GM19328 (cell line): ENCODE data around the gene CTDNEP1.
A peak's percentile ranks its signal among the peaks of the same experiment; 100 is the strongest.

Experiments used
- ATAC-seq: cut with Tn5 transposase; IDR thresholded peaks from one replicate; pipeline ENCODE4 v1.9.1; 2021; ENCODE audit warnings: mild to moderate bottlenecking, moderate library complexity; ENCODE audit not compliant: unreplicated experiment

The CTDNEP1 gene

GRCh38 chr17:7280519-7281073, 29.1 kb upstream of the CTDNEP1 start:
- ATAC-seq: peak; percentile 65

- ATAC-seq: no peak
Measured at GRCh38 chr17:7279448-7279847, 27.9 kb upstream of the CTDNEP1 start.

GRCh38 chr17:7266784-7267183, 15.2 kb upstream of the CTDNEP1 start:
- ATAC-seq: no peak

GRCh38 chr17:7263801-7264078, 12.2 kb upstream of the CTDNEP1 start:
- no peak for ATAC-seq

- no peak for ATAC-seq
Measured at GRCh38 chr17:7262935-7263800, 11.6 kb upstream of the CTDNEP1 start.

- ATAC-seq: no peak
Measured at GRCh38 chr17:7262192-7262934, 10.8 kb upstream of the CTDNEP1 start, which contains the start of gene CLDN7. Gene CLDN7, minus strand, starts transcription at chr17:7262478. Its CDS starts 435 bp downstream, at chr17:7262043.

GRCh38 chr17:7261379-7262191, 10.1 kb upstream of the CTDNEP1 start:
- no peak for ATAC-seq

GRCh38 chr17:7260651-7261378, 9.3 kb upstream of the CTDNEP1 start:
- ATAC-seq: no peak

- ATAC-seq: no peak
Measured at GRCh38 chr17:7260151-7260550, 8.6 kb upstream of the CTDNEP1 start.

GRCh38 chr17:7259555-7259889, 8.0 kb upstream of the CTDNEP1 start:
- no peak for ATAC-seq

- no peak for ATAC-seq
Measured at GRCh38 chr17:7258731-7259554, 7.4 kb upstream of the CTDNEP1 start.

- ATAC-seq: no peak
Measured at GRCh38 chr17:7256766-7257456, 5.4 kb upstream of the CTDNEP1 start.

- ATAC-seq: no peak
Measured at GRCh38 chr17:7254511-7254910, 3.0 kb upstream of the CTDNEP1 start.

- ATAC-seq: no peak
Measured at GRCh38 chr17:7253082-7253481, 1.5 kb upstream of the CTDNEP1 start.

- peak; percentile 51 for ATAC-seq
Measured at GRCh38 chr17:7252176-7253043, 876 bp upstream of the CTDNEP1 start, which contains the start of gene ELP5. Gene ELP5, plus strand, starts transcription at chr17:7252215. Its CDS starts 336 bp downstream, at chr17:7252551.

GRCh38 chr17:7250695-7251627, 573 bp downstream of the CTDNEP1 start:
- ATAC-seq: no peak

GRCh38 chr17:7249830-7250229, 1.7 kb downstream of the CTDNEP1 start:
- ATAC-seq: no peak
